OCI-LY1 (cell line): ENCODE data around the gene TMEM140.

Source experiments
- H2AFZ ChIP-seq: fragments of 200-600 bp; sonication (generic), shearing (Covaris generic); 2 replicates; pipeline ENCODE4 v1.6.0; 2014; ENCODE audit warnings: antibody characterized with exemption, mild to moderate bottlenecking, low read length
- H3F3A ChIP-seq: fragments of 200-600 bp; sonication (generic), shearing (Covaris generic); 2 replicates; pipeline ENCODE4 v1.6.0; 2014; ENCODE audit warnings: mild to moderate bottlenecking, antibody characterized with exemption, low read length, moderate library complexity; ENCODE audit not compliant: insufficient read depth
- H3K27ac ChIP-seq: fragments of 200-600 bp; sonication (generic); 2 replicates; pipeline ENCODE4 v1.5.1; 2014; ENCODE audit warnings: low read length, mixed run types, mild to moderate bottlenecking, low read depth; ENCODE audit not compliant: poor library complexity, severe bottlenecking
- H3K27me3 ChIP-seq: fragments of 200-600 bp; sonication (generic); 2 replicates; pipeline ENCODE4 v1.6.0; 2014; ENCODE audit warnings: antibody characterized with exemption, mild to moderate bottlenecking, low read length, moderate library complexity; ENCODE audit not compliant: insufficient read depth
- H3K36me3 ChIP-seq: fragments of 200-600 bp; sonication (generic); 2 replicates; pipeline ENCODE4 v1.6.1; 2014; ENCODE audit warnings: mild to moderate bottlenecking, antibody characterized with exemption, low read length, moderate library complexity, mixed read lengths; ENCODE audit not compliant: insufficient read depth
- H3K4me1 ChIP-seq: fragments of 200-600 bp; sonication (generic); 2 replicates; pipeline ENCODE4 v1.5.1; 2014; ENCODE audit warnings: mild to moderate bottlenecking, low read length, moderate library complexity; ENCODE audit not compliant: insufficient read depth, severe bottlenecking
- H3K4me2 ChIP-seq: fragments of 200-600 bp; sonication (generic), shearing (Covaris generic); 2 replicates; pipeline ENCODE4 v1.6.1; 2014; ENCODE audit warnings: low read length
- H3K4me3 ChIP-seq: fragments of 200-600 bp; sonication (generic); 2 replicates; pipeline ENCODE4 v1.5.1; 2014; ENCODE audit warnings: low read length, low read depth, mild to moderate bottlenecking, mixed read lengths; ENCODE audit not compliant: poor library complexity, severe bottlenecking
- H3K79me2 ChIP-seq: fragments of 200-600 bp; shearing (Covaris generic); 2 replicates; pipeline ENCODE4 v1.6.1; 2016; ENCODE audit warnings: mixed run types, low read length, mixed read lengths; ENCODE audit not compliant: insufficient read depth
- H3K9ac ChIP-seq: fragments of 200-600 bp; sonication (generic), shearing (Covaris generic); 2 replicates; pipeline ENCODE4 v1.6.1; 2014; ENCODE audit warnings: mild to moderate bottlenecking, low read length, mixed read lengths
- H3K9me2 ChIP-seq: fragments of 200-600 bp; sonication (generic), shearing (Covaris generic); 2 replicates; pipeline ENCODE4 v1.6.1; 2014; ENCODE audit warnings: low read depth, mild to moderate bottlenecking, low read length, mixed read lengths
- H3K9me3 ChIP-seq: fragments of 200-600 bp; shearing (Covaris generic); 2 replicates; pipeline ENCODE4 v1.6.1; 2014; ENCODE audit warnings: low read length, mixed read lengths
- H4K20me1 ChIP-seq: fragments of 200-600 bp; sonication (generic), shearing (Covaris generic); 2 replicates; pipeline ENCODE4 v1.6.0; 2016; ENCODE audit warnings: mild to moderate bottlenecking, low read length; ENCODE audit not compliant: insufficient read depth
- EZH2 ChIP-seq: fragments of 200-600 bp; sonication (generic), shearing (Covaris generic); IDR thresholded peaks from 2 replicates; pipeline ENCODE4 v1.8.0; 2017; ENCODE audit warnings: borderline replicate concordance, mixed run types, mild to moderate bottlenecking, antibody characterized with exemption, low read length, moderate library complexity, mixed read lengths
- TF ChIP-seq, protein P1 (sequence below): fragments of 200-600 bp; sonication (generic), shearing (Covaris generic); IDR thresholded peaks from 2 replicates; pipeline ENCODE4 v1.5.1; 2017; ENCODE audit warnings: mild to moderate bottlenecking, antibody characterized with exemption, low read length, moderate library complexity, mixed read lengths

Gene TMEM140

DNA sequence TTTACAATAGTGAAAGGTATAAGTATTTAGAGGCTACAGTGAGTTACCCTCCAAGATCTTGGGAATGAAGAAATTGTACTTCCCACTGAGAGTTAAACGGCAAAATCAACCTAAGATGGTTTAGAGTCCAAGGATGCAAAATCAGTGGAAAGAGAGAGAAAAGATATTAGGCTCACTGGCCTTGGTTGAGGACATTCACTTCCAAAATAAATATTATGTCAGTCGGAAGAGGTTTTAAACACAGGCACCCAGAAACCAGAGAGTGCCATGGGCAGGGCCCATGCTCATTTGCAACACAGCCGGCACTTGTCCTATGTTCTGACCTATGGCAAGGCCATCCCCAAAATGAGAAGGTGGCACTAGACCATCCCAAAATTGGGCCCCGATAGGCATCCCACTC, 67.3 kb downstream of the TMEM140 start:
- TF ChIP-seq EZH2: no peak
- TF ChIP-seq, protein P1, sequence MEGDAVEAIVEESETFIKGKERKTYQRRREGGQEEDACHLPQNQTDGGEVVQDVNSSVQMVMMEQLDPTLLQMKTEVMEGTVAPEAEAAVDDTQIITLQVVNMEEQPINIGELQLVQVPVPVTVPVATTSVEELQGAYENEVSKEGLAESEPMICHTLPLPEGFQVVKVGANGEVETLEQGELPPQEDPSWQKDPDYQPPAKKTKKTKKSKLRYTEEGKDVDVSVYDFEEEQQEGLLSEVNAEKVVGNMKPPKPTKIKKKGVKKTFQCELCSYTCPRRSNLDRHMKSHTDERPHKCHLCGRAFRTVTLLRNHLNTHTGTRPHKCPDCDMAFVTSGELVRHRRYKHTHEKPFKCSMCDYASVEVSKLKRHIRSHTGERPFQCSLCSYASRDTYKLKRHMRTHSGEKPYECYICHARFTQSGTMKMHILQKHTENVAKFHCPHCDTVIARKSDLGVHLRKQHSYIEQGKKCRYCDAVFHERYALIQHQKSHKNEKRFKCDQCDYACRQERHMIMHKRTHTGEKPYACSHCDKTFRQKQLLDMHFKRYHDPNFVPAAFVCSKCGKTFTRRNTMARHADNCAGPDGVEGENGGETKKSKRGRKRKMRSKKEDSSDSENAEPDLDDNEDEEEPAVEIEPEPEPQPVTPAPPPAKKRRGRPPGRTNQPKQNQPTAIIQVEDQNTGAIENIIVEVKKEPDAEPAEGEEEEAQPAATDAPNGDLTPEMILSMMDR: no peak
- no peaks in the 10 kb centered on the region for H3K9me3 ChIP-seq
- no peak overlapping the region for H3K4me2 ChIP-seq
- H3K4me1 ChIP-seq: peaks cover 12% of the 10 kb centered on the region
- no peaks in the 10 kb centered on the region for H3K9me2 ChIP-seq
- H4K20me1 ChIP-seq: no peaks in the 10 kb centered on the region
- no peaks in the 10 kb centered on the region for H3K36me3 ChIP-seq
- H3K4me3 ChIP-seq: no peak overlapping the region
- H3F3A ChIP-seq: no peaks in the 10 kb centered on the region
- no peaks in the 10 kb centered on the region for H3K79me2 ChIP-seq
- no peak overlapping the region for H2AFZ ChIP-seq
- no peaks in the 10 kb centered on the region; the same call in 1 of the 2 replicates for H3K27me3 ChIP-seq
- no peak overlapping the region for H3K27ac ChIP-seq
- no peak overlapping the region for H3K9ac ChIP-seq

DNA sequence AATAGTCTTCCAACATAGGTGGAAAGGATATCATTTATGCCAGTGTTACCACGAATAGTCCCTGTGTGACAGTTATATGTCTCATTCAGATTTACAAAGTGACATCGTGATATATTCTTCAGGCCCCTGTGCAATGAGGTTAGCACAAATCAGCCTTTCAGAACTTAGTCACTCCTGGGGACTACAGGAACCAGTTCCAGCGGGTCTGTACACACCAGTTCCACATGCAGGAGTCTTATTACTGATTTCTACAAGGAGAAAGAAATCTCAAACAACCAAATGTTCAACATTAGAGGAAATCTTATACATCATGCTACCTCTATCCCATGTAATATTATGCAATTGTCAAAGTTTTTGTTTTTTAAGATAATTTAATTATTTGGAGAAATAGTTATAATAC, 67.8 kb downstream of the TMEM140 start:
- no peak overlapping the region for H3K4me2 ChIP-seq
- no peak overlapping the region for H3K9ac ChIP-seq
- H3K4me3 ChIP-seq: no peak overlapping the region
- no peaks in the 10 kb centered on the region for H3K9me2 ChIP-seq
- TF ChIP-seq, protein P1: no peak
- H3K9me3 ChIP-seq: no peaks in the 10 kb centered on the region
- no peaks in the 10 kb centered on the region; the same call in 1 of the 2 replicates for H3K27me3 ChIP-seq
- H3K27ac ChIP-seq: no peak overlapping the region
- no peaks in the 10 kb centered on the region for H3K36me3 ChIP-seq
- no peak overlapping the region for H2AFZ ChIP-seq
- no peaks in the 10 kb centered on the region for H3F3A ChIP-seq
- peaks cover 6% of the 10 kb centered on the region for H3K4me1 ChIP-seq
- no peaks in the 10 kb centered on the region for H3K79me2 ChIP-seq
- H4K20me1 ChIP-seq: no peaks in the 10 kb centered on the region
